Mucosa of stomach (tissue), 1 donor: ENCODE data around the gene TBC1D8.

Experiments
- H3K27me3 ChIP-seq: one replicate; pipeline ENCODE4 v1.7.0; 2013; ENCODE audit warnings: mild to moderate bottlenecking, low read length; ENCODE audit not compliant: control insufficient read depth, insufficient read depth
- H3K36me3 ChIP-seq: one replicate; pipeline ENCODE4 v1.7.0; 2013; ENCODE audit warnings: low read length; ENCODE audit not compliant: control insufficient read depth, insufficient read depth
- H3K4me1 ChIP-seq: one replicate; pipeline ENCODE4 v1.7.0; 2013; ENCODE audit warnings: mild to moderate bottlenecking, low read length; ENCODE audit not compliant: control insufficient read depth, insufficient read depth
- H3K4me3 ChIP-seq: one replicate; pipeline ENCODE4 v1.7.0; 2013; ENCODE audit warnings: low read length
- H3K9ac ChIP-seq: one replicate; pipeline ENCODE4 v1.7.0; 2013; ENCODE audit warnings: mild to moderate bottlenecking, low read length, moderate library complexity
- H3K9me3 ChIP-seq: one replicate; pipeline ENCODE4 v1.7.0; 2013; ENCODE audit warnings: mild to moderate bottlenecking, low read length, moderate library complexity; ENCODE audit not compliant: control insufficient read depth
- donor health status: Pancreatic carcinoma.

Gene TBC1D8

GRCh38 chr2:101151146-101151858 is at the start of gene TBC1D8:
Gene TBC1D8, minus strand, starts transcription at chr2:101151382. Its CDS starts 129 bp downstream, at chr2:101151253.
- no peaks in the 10 kb centered on the region for H3K36me3 ChIP-seq
- no peaks in the 10 kb centered on the region for H3K27me3 ChIP-seq
- peak within 1 kb of the TSS; percentile 71 for H3K4me3 ChIP-seq
- peak within 1 kb of the TSS; percentile 85 for H3K9ac ChIP-seq
- peaks cover 46% of the 10 kb centered on the region for H3K4me1 ChIP-seq
- H3K9me3 ChIP-seq: no peaks in the 10 kb centered on the region

DNA sequence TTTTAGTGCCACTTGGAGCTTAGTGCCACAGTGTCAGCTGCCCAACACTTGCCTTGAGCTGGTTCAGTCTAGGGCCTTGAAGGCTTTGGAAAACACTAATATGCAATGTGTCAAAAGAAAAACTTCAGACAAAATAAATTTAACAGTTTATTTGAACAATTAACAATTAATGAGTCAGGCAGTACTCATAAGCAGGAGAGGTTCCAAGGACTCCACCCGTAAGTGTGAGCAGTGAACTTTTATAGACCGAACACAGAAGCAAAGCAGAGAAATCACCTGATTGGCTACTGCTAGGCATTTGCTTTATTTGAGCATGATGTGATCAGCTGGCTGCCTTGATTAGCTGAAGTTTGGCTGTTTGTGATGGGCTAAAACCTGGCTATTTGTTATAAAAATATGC is 49.5 kb upstream of the TBC1D8 start:
- H3K4me1 ChIP-seq: peaks cover 5% of the 10 kb centered on the region
- H3K36me3 ChIP-seq: no peaks in the 10 kb centered on the region
- H3K27me3 ChIP-seq: no peaks in the 10 kb centered on the region
- no peak overlapping the region for H3K4me3 ChIP-seq
- no peak overlapping the region for H3K9ac ChIP-seq
- no peaks in the 10 kb centered on the region for H3K9me3 ChIP-seq

GRCh38 chr2:101199251-101199791 is 48.1 kb upstream of the TBC1D8 start:
- H3K36me3 ChIP-seq: no peaks in the 10 kb centered on the region
- H3K4me3 ChIP-seq: no peak overlapping the region
- H3K27me3 ChIP-seq: no peaks in the 10 kb centered on the region
- no peaks in the 10 kb centered on the region for H3K9me3 ChIP-seq
- no peak overlapping the region for H3K9ac ChIP-seq
- H3K4me1 ChIP-seq: peaks cover 5% of the 10 kb centered on the region

GRCh38 chr2:101197814-101198213 is 46.6 kb upstream of the TBC1D8 start:
- Histone ChIP-seq H3K4me3 (no peak overlapping the region), H3K36me3 (no peaks in the 10 kb centered on the region), H3K9me3 (no peaks in the 10 kb centered on the region), H3K27me3 (no peaks in the 10 kb centered on the region), H3K9ac (no peak overlapping the region), H3K4me1 (peaks cover 5% of the 10 kb centered on the region)

DNA sequence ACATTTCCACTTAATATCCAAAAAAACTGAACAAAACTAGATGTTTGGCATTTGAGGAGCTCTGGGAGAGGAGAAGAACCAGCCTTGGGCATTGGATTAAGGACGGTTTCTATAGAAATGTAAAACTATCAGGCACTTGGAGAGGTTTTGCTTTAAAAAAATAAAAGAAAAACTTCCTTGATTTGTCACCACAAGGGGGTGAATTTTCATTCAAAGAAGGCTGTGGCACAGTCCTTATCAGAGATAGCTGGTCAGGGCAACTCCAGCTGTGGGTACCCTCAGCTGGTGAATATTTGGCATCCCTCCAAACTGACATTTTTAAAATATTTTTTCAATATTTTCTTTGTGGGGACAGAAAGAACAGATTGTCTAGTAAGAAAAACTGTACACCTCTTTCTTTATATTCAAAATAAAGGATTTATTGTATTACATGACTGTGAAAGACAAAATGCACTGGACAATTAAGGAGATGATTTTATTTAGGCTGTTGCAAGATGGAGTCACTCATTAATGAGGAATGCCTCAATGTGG is 46.1 kb upstream of the TBC1D8 start:
- no peak overlapping the region for H3K4me3 ChIP-seq
- H3K9me3 ChIP-seq: no peaks in the 10 kb centered on the region
- peaks cover 5% of the 10 kb centered on the region for H3K4me1 ChIP-seq
- no peak overlapping the region for H3K9ac ChIP-seq
- H3K27me3 ChIP-seq: no peaks in the 10 kb centered on the region
- no peaks in the 10 kb centered on the region for H3K36me3 ChIP-seq

DNA sequence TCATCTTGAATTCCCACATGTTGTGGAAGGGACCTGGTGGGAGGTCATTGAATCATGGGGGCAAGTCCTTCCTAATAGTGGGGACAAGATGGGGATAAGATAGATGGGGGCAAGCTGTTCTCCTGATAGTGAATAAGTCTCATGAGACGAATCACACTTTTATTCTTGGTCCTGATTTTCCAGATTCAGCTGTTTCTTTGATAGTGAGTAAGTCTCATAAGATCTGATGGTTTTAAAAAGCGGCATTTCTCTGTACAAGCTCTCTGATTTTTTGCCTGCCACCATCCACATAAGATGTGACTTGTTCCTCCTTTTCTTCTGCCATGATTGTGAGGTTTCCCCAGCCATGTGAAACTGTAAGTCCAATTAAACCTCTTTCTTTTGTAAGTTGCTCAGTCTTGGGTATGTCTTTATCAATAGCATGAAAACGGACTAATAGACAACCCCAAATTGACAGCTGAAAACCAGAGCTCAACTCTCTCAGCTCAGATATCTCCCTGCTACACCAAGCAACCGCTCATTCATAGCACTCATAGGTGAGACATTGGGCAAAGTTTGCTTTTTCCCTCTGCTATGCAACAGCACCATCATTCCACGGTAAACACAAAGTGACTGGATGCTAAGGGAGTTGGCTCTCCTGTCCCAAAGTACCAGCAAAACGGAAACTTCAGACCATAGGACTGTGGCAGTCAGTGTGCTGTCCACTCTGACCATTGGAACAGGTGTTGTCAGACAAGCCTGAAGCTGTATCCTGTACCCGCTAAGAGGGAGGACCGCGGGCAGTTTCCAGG is 44.9 kb upstream of the TBC1D8 start:
- no peak overlapping the region for H3K4me3 ChIP-seq
- H3K9ac ChIP-seq: no peak overlapping the region
- no peaks in the 10 kb centered on the region for H3K36me3 ChIP-seq
- no peaks in the 10 kb centered on the region for H3K9me3 ChIP-seq
- no peaks in the 10 kb centered on the region for H3K27me3 ChIP-seq
- H3K4me1 ChIP-seq: peaks cover 5% of the 10 kb centered on the region

GRCh38 chr2:101193033-101193626 is 41.9 kb upstream of the TBC1D8 start:
- Histone ChIP-seq H3K9ac (no peak overlapping the region), H3K36me3 (no peaks in the 10 kb centered on the region), H3K4me3 (no peak overlapping the region), H3K4me1 (peaks cover 4% of the 10 kb centered on the region), H3K27me3 (no peaks in the 10 kb centered on the region), H3K9me3 (no peaks in the 10 kb centered on the region)

DNA sequence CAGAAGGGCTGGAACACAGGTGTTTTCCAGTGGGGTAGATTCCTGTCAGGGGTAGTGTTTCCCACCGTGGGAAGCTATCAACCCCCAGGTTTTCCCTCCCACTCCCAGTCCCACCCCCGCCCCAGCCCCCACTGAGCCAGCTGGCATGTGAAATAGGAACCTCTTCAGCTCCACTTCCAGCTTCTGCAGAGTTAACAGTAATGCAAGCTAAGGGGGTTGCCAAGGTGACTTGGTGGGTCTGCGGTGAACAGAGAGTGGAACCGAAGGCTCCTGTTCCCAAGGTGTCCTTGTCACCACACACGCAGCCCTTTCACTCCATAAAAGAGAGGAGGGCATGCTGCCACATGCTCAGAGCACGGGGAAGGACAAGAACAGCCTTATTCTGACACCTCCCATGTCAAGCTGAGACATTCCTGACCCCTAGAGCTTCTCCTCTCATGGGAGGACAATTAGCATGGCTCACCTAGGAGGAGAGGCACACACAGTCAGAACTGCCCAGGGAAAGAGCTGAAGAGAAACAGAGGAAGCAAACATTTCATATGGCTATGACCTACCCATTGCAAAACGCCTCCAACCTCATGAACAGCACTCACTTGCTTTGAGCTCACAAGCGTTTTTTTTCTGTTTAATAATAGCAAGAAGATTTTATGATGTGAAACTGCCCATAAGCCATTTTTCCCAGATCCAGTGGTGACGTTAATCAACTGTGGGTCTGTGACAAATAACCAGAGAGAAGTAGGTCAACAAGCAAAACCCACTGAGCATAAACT is 39.8 kb upstream of the TBC1D8 start:
- H3K4me1 ChIP-seq: peaks cover 4% of the 10 kb centered on the region
- H3K9ac ChIP-seq: no peak overlapping the region
- no peaks in the 10 kb centered on the region for H3K9me3 ChIP-seq
- no peaks in the 10 kb centered on the region for H3K36me3 ChIP-seq
- no peak overlapping the region for H3K4me3 ChIP-seq
- no peaks in the 10 kb centered on the region for H3K27me3 ChIP-seq

- no peaks in the 10 kb centered on the region for H3K9me3 ChIP-seq
- no peak overlapping the region for H3K9ac ChIP-seq
- H3K4me3 ChIP-seq: no peak overlapping the region
- H3K27me3 ChIP-seq: no peaks in the 10 kb centered on the region
- no peaks in the 10 kb centered on the region for H3K36me3 ChIP-seq
- peaks cover 4% of the 10 kb centered on the region for H3K4me1 ChIP-seq
These were observed 37.7 kb upstream of the TBC1D8 start for GRCh38 chr2:101188683-101189405.

GRCh38 chr2:101187131-101187530 is 35.9 kb upstream of the TBC1D8 start:
- no peak overlapping the region for H3K9ac ChIP-seq
- H3K9me3 ChIP-seq: no peaks in the 10 kb centered on the region
- H3K4me1 ChIP-seq: peaks cover 4% of the 10 kb centered on the region
- H3K36me3 ChIP-seq: no peaks in the 10 kb centered on the region
- H3K27me3 ChIP-seq: no peaks in the 10 kb centered on the region
- H3K4me3 ChIP-seq: no peak overlapping the region

GRCh38 chr2:101185656-101186055 is 34.5 kb upstream of the TBC1D8 start:
- no peaks in the 10 kb centered on the region for H3K36me3 ChIP-seq
- no peak overlapping the region for H3K4me3 ChIP-seq
- H3K9me3 ChIP-seq: no peaks in the 10 kb centered on the region
- H3K27me3 ChIP-seq: no peaks in the 10 kb centered on the region
- H3K9ac ChIP-seq: no peak overlapping the region
- no peaks in the 10 kb centered on the region for H3K4me1 ChIP-seq
